ENCODE data around the gene NCOA3.

The NCOA3 gene

GRCh38 chr20:47686545-47686944 is 184.9 kb downstream of the NCOA3 start:
- Histone ChIP-seq H3K27ac (ENCODE audit: low read depth, low read length) (no peak overlapping the region), H3K4me2 (ENCODE audit: low read length) (no peak overlapping the region), H3K27me3 (ENCODE audit: control insufficient read depth, low read length) (no peaks in the 10 kb centered on the region)

GRCh38 chr20:47687095-47687987 is 185.7 kb downstream of the NCOA3 start:
- Histone ChIP-seq H3K4me2 (ENCODE audit: low read length) (no peak overlapping the region), H4K20me1 (ENCODE audit: control insufficient read depth, insufficient read depth, low read depth, low read length) (no peaks in the 10 kb centered on the region), H3F3A (ENCODE audit: control insufficient read depth, insufficient read depth) (no peaks in the 10 kb centered on the region), H3K9me3 (ENCODE audit: control insufficient read depth, insufficient read depth, low read length) (no peaks in the 10 kb centered on the region), H3K4me1 (ENCODE audit: control insufficient read depth, low read length) (no peaks in the 10 kb centered on the region), H3K9me2 (replicated peaks; ENCODE audit: control insufficient read depth, low read length) (no peaks in the 10 kb centered on the region), H3K27ac (ENCODE audit: low read depth, low read length) (no peak overlapping the region), H3K27me3 (ENCODE audit: control insufficient read depth, low read length) (no peaks in the 10 kb centered on the region), H3K36me3 (ENCODE audit: control insufficient read depth, low read length) (no peaks in the 10 kb centered on the region), H3K4me3 (ENCODE audit: low read length) (no peak overlapping the region), H3K79me2 (ENCODE audit: control insufficient read depth, low read length) (no peaks in the 10 kb centered on the region)
- TF ChIP-seq EZH2phosphoT487 (IDR thresholded peaks at IDR 0.05; ENCODE audit: borderline replicate concordance, low read length) (no peak), CTCF (IDR thresholded peaks at IDR 0.05; ENCODE audit: low read depth, low read length, poor library complexity, severe bottlenecking) (no peak)

More at GRCh38 chr20:47686545-47686944, 184.9 kb downstream of the NCOA3 start:
- no peaks in the 10 kb centered on the region for H4K20me1 ChIP-seq (ENCODE audit: control insufficient read depth, insufficient read depth, low read depth, low read length)
- H3K9me2 ChIP-seq (replicated peaks; ENCODE audit: control insufficient read depth, low read length): no peaks in the 10 kb centered on the region
- TF ChIP-seq CTCF (IDR thresholded peaks at IDR 0.05; ENCODE audit: low read depth, low read length, poor library complexity, severe bottlenecking) (no peak), EZH2phosphoT487 (IDR thresholded peaks at IDR 0.05; ENCODE audit: borderline replicate concordance, low read length) (no peak)
- no peaks in the 10 kb centered on the region for H3K79me2 ChIP-seq (ENCODE audit: control insufficient read depth, low read length)
- H3K36me3 ChIP-seq (ENCODE audit: control insufficient read depth, low read length): no peaks in the 10 kb centered on the region
- H3K4me1 ChIP-seq (ENCODE audit: control insufficient read depth, low read length): no peaks in the 10 kb centered on the region
- H3K9me3 ChIP-seq (ENCODE audit: control insufficient read depth, insufficient read depth, low read length): no peaks in the 10 kb centered on the region
- no peak overlapping the region for H3K4me3 ChIP-seq (ENCODE audit: low read length)
- no peaks in the 10 kb centered on the region for H3F3A ChIP-seq (ENCODE audit: control insufficient read depth, insufficient read depth)

DNA sequence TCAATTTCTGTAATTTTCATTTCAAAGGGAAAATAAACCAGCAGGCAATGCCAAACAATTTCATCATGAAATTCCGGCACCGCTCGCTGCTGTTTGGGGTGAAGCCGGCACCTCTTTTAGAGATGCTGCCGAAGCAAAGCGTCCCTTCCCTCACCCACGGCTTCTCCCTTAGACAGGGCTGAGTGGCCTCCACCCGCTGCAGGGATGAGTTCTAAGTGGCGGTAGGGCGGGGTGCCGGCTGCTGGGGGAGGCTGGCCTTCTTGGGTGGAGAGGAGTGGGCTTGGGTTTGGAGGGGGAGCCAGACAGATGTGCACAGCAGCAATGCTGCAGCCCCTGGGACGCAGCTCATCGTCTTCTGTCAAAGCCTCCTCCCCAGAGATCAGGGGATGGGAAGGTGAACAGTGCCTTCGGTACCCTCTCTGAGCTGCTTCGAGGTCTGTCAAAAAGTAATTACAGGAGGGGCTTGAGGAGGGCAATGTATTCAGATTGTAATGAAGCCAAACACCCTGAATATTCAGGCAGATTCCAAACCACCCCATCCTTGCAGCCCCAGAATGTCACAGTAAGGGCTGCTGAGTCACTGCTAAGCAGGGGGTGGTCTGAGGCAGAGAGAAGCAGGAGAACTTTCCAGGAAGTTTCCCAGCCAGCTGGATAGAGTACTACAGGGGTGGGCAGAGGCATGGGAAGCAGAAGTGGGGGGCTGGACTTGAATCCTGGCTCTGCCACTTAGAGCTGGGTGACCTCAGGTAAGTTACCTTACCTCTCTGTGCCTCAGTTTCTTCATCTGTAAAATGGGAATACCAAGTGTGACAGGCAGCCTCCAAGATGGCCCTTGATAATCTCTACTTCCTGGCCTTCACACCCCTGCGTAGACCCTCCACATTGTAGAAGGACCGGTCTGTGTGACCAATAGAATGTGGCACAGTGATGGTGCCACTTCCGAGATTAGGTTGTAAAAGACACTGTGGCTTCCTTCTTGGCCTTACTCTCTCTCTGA is 187.0 kb downstream of the NCOA3 start:
- Histone ChIP-seq H3K4me3 (ENCODE audit: low read length) (no peak overlapping the region), H3K27me3 (ENCODE audit: control insufficient read depth, low read length) (peaks cover 2% of the 10 kb centered on the region; the same call in 1 of the 2 replicates), H3K27ac (ENCODE audit: low read depth, low read length) (no peak overlapping the region), H4K20me1 (ENCODE audit: control insufficient read depth, insufficient read depth, low read depth, low read length) (no peaks in the 10 kb centered on the region), H3F3A (ENCODE audit: control insufficient read depth, insufficient read depth) (no peaks in the 10 kb centered on the region), H3K4me2 (ENCODE audit: low read length) (no peak overlapping the region), H3K9me3 (ENCODE audit: control insufficient read depth, insufficient read depth, low read length) (no peaks in the 10 kb centered on the region), H3K9me2 (replicated peaks; ENCODE audit: control insufficient read depth, low read length) (no peaks in the 10 kb centered on the region), H3K79me2 (ENCODE audit: control insufficient read depth, low read length) (no peaks in the 10 kb centered on the region), H3K36me3 (ENCODE audit: control insufficient read depth, low read length) (no peaks in the 10 kb centered on the region), H3K4me1 (ENCODE audit: control insufficient read depth, low read length) (no peaks in the 10 kb centered on the region)
- no peak for TF ChIP-seq CTCF (IDR thresholded peaks at IDR 0.05; ENCODE audit: low read depth, low read length, poor library complexity, severe bottlenecking)
- no peak for TF ChIP-seq EZH2phosphoT487 (IDR thresholded peaks at IDR 0.05; ENCODE audit: borderline replicate concordance, low read length)
